ENCODE measurements around the gene OFD1.

The OFD1 gene

GRCh38 chrX:13750812-13751211 is 16.3 kb downstream of the OFD1 start:
- TF ChIP-seq CTCF (IDR thresholded peaks at IDR 0.05; ENCODE audit: low read depth, low read length) = no peak
- H3K4me3 ChIP-seq (replicated peaks in 1 of 2; ENCODE audit: low read depth in 2 of 2, low read length in 2 of 2) = no peak overlapping the region
- DNase-seq (ENCODE audit: low read depth in 2 of 2) = no peak

GRCh38 chrX:13752141-13752540 is 17.6 kb downstream of the OFD1 start:
- no peak overlapping the region for H3K4me3 ChIP-seq (replicated peaks in 1 of 2; ENCODE audit: low read depth in 2 of 2, low read length in 2 of 2)
- no peak for TF ChIP-seq CTCF (IDR thresholded peaks at IDR 0.05; ENCODE audit: low read depth, low read length)
- DNase-seq (ENCODE audit: low read depth in 2 of 2) = no peak

- DNase-seq (ENCODE audit: low read depth in 2 of 2) = no peak
- no peak for TF ChIP-seq CTCF (IDR thresholded peaks at IDR 0.05; ENCODE audit: low read depth, low read length)
- H3K4me3 ChIP-seq (replicated peaks in 1 of 2; ENCODE audit: low read depth in 2 of 2, low read length in 2 of 2) = no peak overlapping the region
These were observed 18.1 kb downstream of the OFD1 start for GRCh38 chrX:13752646-13753045.

- no peak for DNase-seq (ENCODE audit: low read depth in 2 of 2)
- H3K4me3 ChIP-seq (replicated peaks in 1 of 2; ENCODE audit: low read depth in 2 of 2, low read length in 2 of 2) = no peak overlapping the region
- no peak for TF ChIP-seq CTCF (IDR thresholded peaks at IDR 0.05; ENCODE audit: low read depth, low read length)
These were observed 20.2 kb downstream of the OFD1 start for GRCh38 chrX:13754765-13755164.

GRCh38 chrX:13755254-13755653 is 20.7 kb downstream of the OFD1 start:
- no peak overlapping the region for H3K4me3 ChIP-seq (replicated peaks in 1 of 2; ENCODE audit: low read depth in 2 of 2, low read length in 2 of 2)
- no peak for TF ChIP-seq CTCF (IDR thresholded peaks at IDR 0.05; ENCODE audit: low read depth, low read length)
- DNase-seq (ENCODE audit: low read depth in 2 of 2) = no peak

GRCh38 chrX:13756381-13756780 is 21.8 kb downstream of the OFD1 start:
- DNase-seq (ENCODE audit: low read depth in 2 of 2) = no peak
- no peak overlapping the region for H3K4me3 ChIP-seq (replicated peaks in 1 of 2; ENCODE audit: low read depth in 2 of 2, low read length in 2 of 2)
- TF ChIP-seq CTCF (IDR thresholded peaks at IDR 0.05; ENCODE audit: low read depth, low read length) = no peak

- DNase-seq (ENCODE audit: low read depth in 2 of 2) = no peak
- no peak for TF ChIP-seq CTCF (IDR thresholded peaks at IDR 0.05; ENCODE audit: low read depth, low read length)
- H3K4me3 ChIP-seq (replicated peaks in 1 of 2; ENCODE audit: low read depth in 2 of 2, low read length in 2 of 2) = no peak overlapping the region
These were observed 24.7 kb downstream of the OFD1 start for GRCh38 chrX:13759152-13759718.
